Hindlimb muscle (tissue), 1 donor: ENCODE results near the gene ZSCAN1. TPM values are rescaled to one million over a fixed set of nuclear protein-coding genes. Genes with fewer than 3 reads are reported as not detected.

ENCODE experiments used
- DNase-seq: peaks from one replicate; pipeline ENCODE4 v3.0.0-alpha.2; 2013
- polyA plus RNA-seq: library from polyadenylated mRNA; unstranded; fragments of 120-200 nt; gene quantifications from one replicate; pipeline ENCODE4 v1.2.1, GENCODE V29; 2013; ENCODE audit not compliant: insufficient read length

Gene ZSCAN1
- polyA plus RNA-seq, 1 donor, result 1.6 TPM

- no peak for DNase-seq
Measured at GRCh38 chr19:58084596-58085347, 50.9 kb downstream of the ZSCAN1 start.

DNA sequence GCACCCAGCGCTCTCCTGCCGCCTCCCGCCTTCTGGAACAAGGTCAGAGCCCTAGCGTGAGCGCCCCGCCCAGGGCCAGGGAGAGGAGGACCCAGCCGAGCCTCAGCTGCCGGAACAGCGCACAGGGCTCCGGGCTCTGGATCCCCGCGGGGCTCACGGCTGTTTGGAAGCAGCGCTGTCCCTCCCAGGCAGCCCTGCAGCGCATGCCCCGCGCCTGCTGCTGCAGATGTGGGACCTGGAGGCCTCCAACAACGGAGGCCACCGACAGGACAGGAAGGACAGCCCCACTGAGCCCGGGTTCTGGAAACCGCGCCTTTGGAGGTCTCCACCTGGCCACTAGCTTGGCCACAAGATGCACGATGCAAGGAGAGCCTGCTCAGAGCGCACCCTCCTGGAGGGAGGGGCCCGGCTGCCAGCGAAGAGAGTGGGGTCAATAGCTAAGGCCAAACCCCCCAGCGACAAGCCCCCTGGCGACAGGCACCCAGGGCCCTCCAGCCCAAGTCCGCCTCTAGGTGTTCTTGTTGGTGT, 51.6 kb downstream of the ZSCAN1 start:
- no peak for DNase-seq

- no peak for DNase-seq
Measured at GRCh38 chr19:58086825-58087710, 53.2 kb downstream of the ZSCAN1 start.

- no peak for DNase-seq
Measured at GRCh38 chr19:58088521-58089052, 54.8 kb downstream of the ZSCAN1 start.

DNA sequence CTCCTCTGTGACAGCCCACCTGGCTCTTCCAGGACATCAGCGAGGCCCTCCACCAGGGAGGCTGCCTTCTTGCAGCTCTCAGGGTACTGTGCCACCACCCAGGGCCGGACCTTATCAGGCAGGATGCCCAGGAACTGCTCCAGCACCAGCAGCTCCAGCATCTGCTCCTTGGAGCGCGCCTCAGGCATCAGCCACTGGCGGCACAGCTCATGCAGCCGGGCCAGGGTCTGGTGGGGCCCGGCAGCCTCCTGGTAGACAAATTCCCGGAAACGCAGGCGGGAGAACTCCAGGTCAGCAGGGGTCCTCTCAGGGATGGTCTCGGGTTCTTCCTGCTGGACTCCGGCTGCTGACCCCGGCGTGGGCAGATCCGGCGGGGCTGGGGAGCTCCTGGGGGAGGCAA, 56.0 kb downstream of the ZSCAN1 start:
- no peak for DNase-seq

- no peak for DNase-seq
Measured at GRCh38 chr19:58091251-58091995, 57.6 kb downstream of the ZSCAN1 start.

DNA sequence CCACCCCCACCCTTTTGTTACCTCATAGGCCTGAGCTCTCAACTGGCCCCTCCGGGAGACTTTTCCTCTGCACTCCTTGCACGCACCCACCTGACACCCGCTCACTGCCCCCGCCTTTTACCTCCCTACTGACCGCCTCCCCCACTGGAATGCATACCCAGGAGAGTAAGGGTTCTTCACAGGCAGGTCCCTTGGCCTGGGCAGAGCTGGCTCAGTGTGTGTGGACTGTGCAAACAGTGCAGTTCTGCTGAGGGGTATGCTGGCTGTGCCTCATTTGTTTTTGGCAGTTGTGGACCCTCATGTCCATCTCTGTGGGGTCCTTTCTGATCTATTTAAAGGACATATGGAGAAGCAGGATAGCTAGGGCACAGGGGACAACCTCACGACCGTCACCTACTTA, 59.2 kb downstream of the ZSCAN1 start:
- no peak for DNase-seq

DNA sequence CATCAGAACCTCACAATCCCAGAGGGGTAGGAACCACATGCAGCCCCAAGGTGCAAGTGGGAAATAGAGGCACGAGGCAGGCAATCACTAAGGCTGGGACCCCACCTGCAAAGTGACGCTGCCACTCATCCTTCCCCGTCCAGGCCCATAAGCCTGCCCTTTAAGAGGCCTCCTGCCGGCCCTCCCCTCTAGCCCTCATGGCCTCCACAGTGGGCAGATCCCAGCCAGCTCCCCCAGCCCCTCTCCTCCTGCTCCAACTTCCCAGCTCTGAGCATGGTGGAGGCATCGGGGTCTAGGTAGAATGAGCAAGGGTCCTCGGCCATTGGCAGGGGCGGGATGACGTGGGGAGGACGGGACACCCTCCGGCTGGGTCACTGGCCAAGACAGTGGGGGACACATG, 61.5 kb downstream of the ZSCAN1 start:
- DNase-seq, result no peak

DNA sequence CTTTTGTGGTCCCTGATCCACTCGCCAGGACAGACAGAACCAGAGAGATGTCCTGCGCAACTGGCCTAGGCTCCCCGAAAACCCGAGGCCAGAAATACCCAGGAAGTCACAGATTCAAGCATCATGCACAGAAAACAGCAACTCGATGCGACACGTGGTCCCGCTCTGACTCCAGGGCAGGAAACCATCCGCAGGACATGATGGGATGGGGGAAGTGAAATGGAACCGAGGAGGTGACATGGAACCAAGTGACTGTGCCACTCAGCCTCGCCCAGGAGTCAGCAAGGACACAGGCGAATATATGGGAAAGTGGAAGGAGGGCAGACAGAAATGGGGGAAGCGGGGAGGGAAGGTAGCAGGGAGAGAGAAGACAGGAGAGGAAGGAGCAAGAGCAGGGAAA, 63.1 kb downstream of the ZSCAN1 start:
- no peak for DNase-seq

DNA sequence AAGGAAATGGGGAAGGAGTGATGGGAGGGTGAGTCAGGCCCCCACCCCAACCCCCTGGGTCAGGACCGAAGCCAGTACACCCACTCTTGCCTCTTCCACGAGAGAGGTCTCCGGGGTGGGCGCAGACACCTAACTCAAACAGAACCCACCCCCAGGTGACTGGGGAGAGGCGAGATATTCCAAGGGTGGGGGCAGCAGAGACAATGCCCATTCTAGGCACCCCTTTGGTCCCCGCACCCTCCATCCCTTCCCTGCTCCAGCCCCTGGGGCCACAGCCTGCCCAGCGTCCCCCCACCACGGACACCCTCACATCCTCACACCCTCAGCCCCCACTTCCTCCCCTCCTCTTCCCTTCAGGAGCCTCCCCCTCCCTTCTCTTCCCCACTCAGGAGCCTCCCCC, 63.5 kb downstream of the ZSCAN1 start:
- no peak for DNase-seq

GRCh38 chr19:58097781-58098681, 64.2 kb downstream of the ZSCAN1 start, which contains the start of gene ZSCAN18:
ZSCAN18 (minus strand) TSS chr19:58098231; CDS start chr19:58090267, 7,964 bp downstream.
- DNase-seq, result peak; percentile 99

GRCh38 chr19:58098682-58098998, 64.8 kb downstream of the ZSCAN1 start:
- no peak for DNase-seq

Other genes starting within 250 kb of the ZSCAN1 start
- gene ZNF552, start 219.1 kb upstream of the ZSCAN1 start, polyA plus RNA-seq, result 7.1 TPM
- gene ZNF587B, start 203.7 kb upstream of the ZSCAN1 start, polyA plus RNA-seq, result 4.2 TPM
- gene ZNF587, start 184.2 kb upstream of the ZSCAN1 start, polyA plus RNA-seq, result 16.1 TPM
- gene ZNF814, start 145.0 kb upstream of the ZSCAN1 start, polyA plus RNA-seq, result 25.0 TPM
- gene ZNF417, start 117.4 kb upstream of the ZSCAN1 start, polyA plus RNA-seq, result 14.7 TPM
- 10.2 TPM for gene ZNF418, start 98.6 kb upstream of the ZSCAN1 start, polyA plus RNA-seq
- gene ZNF256, start 86.3 kb upstream of the ZSCAN1 start, polyA plus RNA-seq, result 5.4 TPM
- 0.79 TPM for gene C19orf18, start 59.5 kb upstream of the ZSCAN1 start, polyA plus RNA-seq
- gene ZNF606, start 31.2 kb upstream of the ZSCAN1 start, polyA plus RNA-seq, result 10.8 TPM
- 13.8 TPM for gene ZNF135, start 25.3 kb downstream of the ZSCAN1 start, polyA plus RNA-seq
- 64.4 TPM for gene ZSCAN18, start 64.2 kb downstream of the ZSCAN1 start, polyA plus RNA-seq
- gene ZNF329, start 116.8 kb downstream of the ZSCAN1 start, polyA plus RNA-seq, result 12.1 TPM
- 11.5 TPM for gene ZNF274, start 149.0 kb downstream of the ZSCAN1 start, polyA plus RNA-seq
- gene ZNF544, start 194.9 kb downstream of the ZSCAN1 start, polyA plus RNA-seq, result 17.6 TPM
- 5.7 TPM for gene ZNF8, start 244.9 kb downstream of the ZSCAN1 start, polyA plus RNA-seq